ENCODE data around the gene FAM174B.

DNA sequence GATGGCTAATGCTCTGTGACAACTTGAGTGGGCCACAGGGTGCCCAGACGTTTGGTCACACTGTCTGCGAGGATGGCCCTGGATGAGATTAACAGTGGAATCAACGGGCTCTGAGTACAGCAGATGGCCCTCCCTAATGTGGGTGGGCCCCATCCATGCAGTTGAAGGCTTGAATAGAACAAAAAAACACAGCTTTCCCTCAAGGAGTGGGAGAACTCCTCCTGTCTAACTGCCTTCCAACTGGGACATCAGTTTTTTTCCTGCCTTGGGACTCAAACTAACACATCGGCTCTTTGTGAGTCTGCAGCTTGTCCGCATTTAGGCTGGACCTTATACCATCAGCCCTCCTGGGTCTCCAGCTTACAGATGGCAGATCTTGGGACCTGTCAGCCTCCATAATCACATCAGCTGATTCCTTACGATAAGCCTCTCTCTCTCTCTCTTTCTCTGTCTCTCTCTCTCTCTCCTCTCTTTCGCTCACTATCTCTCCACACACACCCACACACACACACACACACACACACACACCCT lies 20.8 kb downstream of the FAM174B start:
- TF ChIP-seq, protein P1, sequence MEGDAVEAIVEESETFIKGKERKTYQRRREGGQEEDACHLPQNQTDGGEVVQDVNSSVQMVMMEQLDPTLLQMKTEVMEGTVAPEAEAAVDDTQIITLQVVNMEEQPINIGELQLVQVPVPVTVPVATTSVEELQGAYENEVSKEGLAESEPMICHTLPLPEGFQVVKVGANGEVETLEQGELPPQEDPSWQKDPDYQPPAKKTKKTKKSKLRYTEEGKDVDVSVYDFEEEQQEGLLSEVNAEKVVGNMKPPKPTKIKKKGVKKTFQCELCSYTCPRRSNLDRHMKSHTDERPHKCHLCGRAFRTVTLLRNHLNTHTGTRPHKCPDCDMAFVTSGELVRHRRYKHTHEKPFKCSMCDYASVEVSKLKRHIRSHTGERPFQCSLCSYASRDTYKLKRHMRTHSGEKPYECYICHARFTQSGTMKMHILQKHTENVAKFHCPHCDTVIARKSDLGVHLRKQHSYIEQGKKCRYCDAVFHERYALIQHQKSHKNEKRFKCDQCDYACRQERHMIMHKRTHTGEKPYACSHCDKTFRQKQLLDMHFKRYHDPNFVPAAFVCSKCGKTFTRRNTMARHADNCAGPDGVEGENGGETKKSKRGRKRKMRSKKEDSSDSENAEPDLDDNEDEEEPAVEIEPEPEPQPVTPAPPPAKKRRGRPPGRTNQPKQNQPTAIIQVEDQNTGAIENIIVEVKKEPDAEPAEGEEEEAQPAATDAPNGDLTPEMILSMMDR (IDR thresholded peaks at IDR 0.05) = no peak
- TF ChIP-seq POLR2A (IDR thresholded peaks at IDR 0.05) = no peak

Measured in adrenal gland (tissue), 5 donors.